Measurements from ENCODE around the gene RAB3B. TPM values are rescaled to one million over a fixed set of nuclear protein-coding genes. Genes with fewer than 3 reads are reported as not detected.

RAB3B gene
- total and polyA plus RNA-seq, 9 of the 15 experiments (the other 6 are each of a cell fraction or from before 2014, with no cell fraction given): 0.07 to 0.47 (median 0.27) TPM

GRCh38 chr1:52033190-52034049, 42.9 kb upstream of the RAB3B start, which contains the start of gene KTI12 (continued):
- peak; percentile 58; the same call in 1 of the 2 replicates for TF ChIP-seq ZNF263 (CRISPR knock-in tag; IDR thresholded peaks at IDR 0.05; ENCODE audit: borderline replicate concordance)
- TF ChIP-seq, protein P1, sequence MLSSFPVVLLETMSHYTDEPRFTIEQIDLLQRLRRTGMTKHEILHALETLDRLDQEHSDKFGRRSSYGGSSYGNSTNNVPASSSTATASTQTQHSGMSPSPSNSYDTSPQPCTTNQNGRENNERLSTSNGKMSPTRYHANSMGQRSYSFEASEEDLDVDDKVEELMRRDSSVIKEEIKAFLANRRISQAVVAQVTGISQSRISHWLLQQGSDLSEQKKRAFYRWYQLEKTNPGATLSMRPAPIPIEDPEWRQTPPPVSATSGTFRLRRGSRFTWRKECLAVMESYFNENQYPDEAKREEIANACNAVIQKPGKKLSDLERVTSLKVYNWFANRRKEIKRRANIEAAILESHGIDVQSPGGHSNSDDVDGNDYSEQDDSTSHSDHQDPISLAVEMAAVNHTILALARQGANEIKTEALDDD (IDR thresholded peaks at IDR 0.05): no peak
- TF ChIP-seq PYGO2 (tag; IDR thresholded peaks at IDR 0.05): no peak
- 0 out of 2 replicates have a peak, but pooled peaks have one; percentile 23 for TF ChIP-seq ZNF316 (IDR thresholded peaks at IDR 0.05)
- TF ChIP-seq, protein P2, sequence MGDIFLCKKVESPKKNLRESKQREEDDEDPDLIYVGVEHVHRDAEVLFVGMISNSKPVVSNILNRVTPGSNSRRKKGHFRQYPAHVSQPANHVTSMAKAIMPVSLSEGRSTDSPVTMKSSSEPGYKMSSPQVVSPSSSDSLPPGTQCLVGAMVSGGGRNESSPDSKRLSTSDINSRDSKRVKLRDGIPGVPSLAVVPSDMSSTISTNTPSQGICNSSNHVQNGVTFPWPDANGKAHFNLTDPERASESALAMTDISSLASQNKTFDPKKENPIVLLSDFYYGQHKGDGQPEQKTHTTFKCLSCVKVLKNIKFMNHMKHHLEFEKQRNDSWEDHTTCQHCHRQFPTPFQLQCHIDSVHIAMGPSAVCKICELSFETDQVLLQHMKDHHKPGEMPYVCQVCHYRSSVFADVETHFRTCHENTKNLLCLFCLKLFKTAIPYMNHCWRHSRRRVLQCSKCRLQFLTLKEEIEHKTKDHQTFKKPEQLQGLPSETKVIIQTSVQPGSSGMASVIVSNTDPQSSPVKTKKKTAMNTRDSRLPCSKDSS (IDR thresholded peaks at IDR 0.05; ENCODE audit: low read depth, partially characterized antibody): no peak
- no peak for TF ChIP-seq ETS2 (tag; IDR thresholded peaks at IDR 0.05; ENCODE audit: borderline replicate concordance, poor library complexity, severe bottlenecking)
- no peak for TF ChIP-seq RNF219 (CRISPR knock-in tag; IDR thresholded peaks at IDR 0.05)
- TF ChIP-seq, protein P3, sequence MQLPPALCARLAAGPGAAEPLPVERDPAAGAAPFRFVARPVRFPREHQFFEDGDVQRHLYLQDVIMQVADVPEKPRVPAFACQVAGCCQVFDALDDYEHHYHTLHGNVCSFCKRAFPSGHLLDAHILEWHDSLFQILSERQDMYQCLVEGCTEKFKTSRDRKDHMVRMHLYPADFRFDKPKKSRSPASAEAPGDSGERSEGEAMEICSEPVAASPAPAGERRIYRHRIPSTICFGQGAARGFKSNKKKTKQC (CRISPR knock-in tag; IDR thresholded peaks at IDR 0.05): peak; percentile 84
- TF ChIP-seq ZNF282 (CRISPR knock-in tag; IDR thresholded peaks at IDR 0.05): no peak
- TF ChIP-seq SRSF7 (optimal IDR thresholded peaks at IDR 0.05; ENCODE audit: low read depth, low read length): no peak
- TF ChIP-seq, protein P4, sequence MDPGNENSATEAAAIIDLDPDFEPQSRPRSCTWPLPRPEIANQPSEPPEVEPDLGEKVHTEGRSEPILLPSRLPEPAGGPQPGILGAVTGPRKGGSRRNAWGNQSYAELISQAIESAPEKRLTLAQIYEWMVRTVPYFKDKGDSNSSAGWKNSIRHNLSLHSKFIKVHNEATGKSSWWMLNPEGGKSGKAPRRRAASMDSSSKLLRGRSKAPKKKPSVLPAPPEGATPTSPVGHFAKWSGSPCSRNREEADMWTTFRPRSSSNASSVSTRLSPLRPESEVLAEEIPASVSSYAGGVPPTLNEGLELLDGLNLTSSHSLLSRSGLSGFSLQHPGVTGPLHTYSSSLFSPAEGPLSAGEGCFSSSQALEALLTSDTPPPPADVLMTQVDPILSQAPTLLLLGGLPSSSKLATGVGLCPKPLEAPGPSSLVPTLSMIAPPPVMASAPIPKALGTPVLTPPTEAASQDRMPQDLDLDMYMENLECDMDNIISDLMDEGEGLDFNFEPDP (CRISPR knock-in tag; IDR thresholded peaks at IDR 0.05): 0 out of 2 replicates have a peak, but pooled peaks have one; percentile 45
- peak; percentile 69; the same call in 1 of the 2 replicates for TF ChIP-seq ZNF280B (CRISPR knock-in tag; IDR thresholded peaks at IDR 0.05)
- no peak for TF ChIP-seq ZZZ3 (IDR thresholded peaks at IDR 0.05)
- TF ChIP-seq DDX20 (tag; IDR thresholded peaks at IDR 0.05; ENCODE audit: low read depth): no peak
- no peak for TF ChIP-seq POLR3G (IDR thresholded peaks at IDR 0.05; ENCODE audit: extremely low read depth, insufficient read length, insufficient replicate concordance)
- TF ChIP-seq GATAD2B (IDR thresholded peaks at IDR 0.05; ENCODE audit: borderline replicate concordance): peak; percentile 94
- no peak for TF ChIP-seq CCAR2 (IDR thresholded peaks at IDR 0.05; ENCODE audit: low read depth, low read length)
- TF ChIP-seq ZNF77 (CRISPR knock-in tag; IDR thresholded peaks at IDR 0.05): 0 out of 2 replicates have a peak, but pooled peaks have one; percentile 11
